ENCODE results near the gene STK4.
A peak's percentile ranks its signal among the peaks of the same experiment; 100 is the strongest.

The STK4 gene

GRCh38 chr20:44955270-44955669 is 11.0 kb upstream of the STK4 start:
- DNase-seq = no peak

DNA sequence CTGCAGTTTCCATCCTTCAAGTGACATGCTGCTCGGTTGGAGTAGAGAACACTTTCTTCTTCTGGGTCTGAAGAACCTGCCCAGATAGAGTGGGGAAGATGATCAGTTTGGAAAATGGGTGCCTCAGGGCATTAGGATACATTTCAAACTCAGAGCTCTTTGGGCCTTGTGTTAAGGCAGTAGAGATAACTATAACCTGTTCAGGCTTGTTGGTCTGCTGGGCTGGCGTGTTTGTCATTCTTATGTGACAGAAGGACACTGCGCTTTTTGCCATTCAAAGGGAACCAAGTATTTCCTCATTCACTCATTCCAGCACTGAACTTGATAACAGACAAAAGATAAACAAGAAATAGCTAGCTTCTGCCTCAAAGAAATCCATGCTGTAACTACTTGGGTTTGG is 9.9 kb upstream of the STK4 start:
- no peak for DNase-seq

DNA sequence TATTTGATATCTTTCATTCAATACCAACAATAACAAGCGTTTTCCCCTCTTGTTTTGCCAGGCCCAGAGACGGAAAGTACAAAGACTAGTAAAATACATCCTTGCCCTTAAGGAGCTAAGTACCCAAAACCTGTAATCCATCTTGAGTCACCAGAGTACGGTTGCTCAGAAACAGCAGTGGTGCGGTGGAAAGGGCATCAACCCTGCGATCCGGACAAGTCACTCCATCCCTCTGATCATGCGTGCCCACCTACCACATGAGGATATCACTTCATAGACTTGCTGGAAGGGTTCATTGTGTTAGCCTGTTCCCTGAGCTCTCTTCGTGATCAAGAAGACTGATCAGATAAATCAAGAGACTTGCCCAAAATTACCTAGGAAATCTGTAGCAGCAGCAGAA is 8.0 kb upstream of the STK4 start:
- DNase-seq = no peak

GRCh38 chr20:44959082-44959637 is 7.2 kb upstream of the STK4 start:
- no peak for DNase-seq

DNA sequence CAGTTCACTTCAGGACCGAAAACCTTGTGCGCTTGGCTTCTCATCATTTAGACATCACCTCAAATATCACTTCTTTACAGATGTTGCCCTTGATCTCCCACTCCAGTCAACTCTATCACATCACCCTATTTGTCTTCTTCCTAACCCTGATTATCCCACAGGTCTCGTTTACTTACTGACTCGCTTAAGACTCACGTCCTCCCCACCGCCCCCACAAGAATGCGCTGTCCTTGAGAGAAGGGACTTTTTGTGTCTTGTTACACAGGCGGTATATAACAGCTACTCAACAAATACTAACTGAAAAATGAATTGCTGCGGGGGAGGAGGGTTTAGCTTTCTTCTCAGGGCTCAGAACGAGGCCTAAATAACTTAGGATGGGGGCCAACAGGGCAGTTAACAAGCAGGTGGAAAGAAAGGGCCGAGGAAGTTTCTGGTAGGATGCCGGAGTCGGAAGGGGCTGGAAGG is 6.6 kb upstream of the STK4 start:
- DNase-seq = no peak

- DNase-seq = peak; percentile 53
Observed at GRCh38 chr20:44960103-44960852, 6.0 kb upstream of the STK4 start, which contains the start of gene TOMM34. Gene TOMM34 (minus strand): TSS chr20:44960397. CDS start chr20:44960333, 64 bp downstream.

DNA sequence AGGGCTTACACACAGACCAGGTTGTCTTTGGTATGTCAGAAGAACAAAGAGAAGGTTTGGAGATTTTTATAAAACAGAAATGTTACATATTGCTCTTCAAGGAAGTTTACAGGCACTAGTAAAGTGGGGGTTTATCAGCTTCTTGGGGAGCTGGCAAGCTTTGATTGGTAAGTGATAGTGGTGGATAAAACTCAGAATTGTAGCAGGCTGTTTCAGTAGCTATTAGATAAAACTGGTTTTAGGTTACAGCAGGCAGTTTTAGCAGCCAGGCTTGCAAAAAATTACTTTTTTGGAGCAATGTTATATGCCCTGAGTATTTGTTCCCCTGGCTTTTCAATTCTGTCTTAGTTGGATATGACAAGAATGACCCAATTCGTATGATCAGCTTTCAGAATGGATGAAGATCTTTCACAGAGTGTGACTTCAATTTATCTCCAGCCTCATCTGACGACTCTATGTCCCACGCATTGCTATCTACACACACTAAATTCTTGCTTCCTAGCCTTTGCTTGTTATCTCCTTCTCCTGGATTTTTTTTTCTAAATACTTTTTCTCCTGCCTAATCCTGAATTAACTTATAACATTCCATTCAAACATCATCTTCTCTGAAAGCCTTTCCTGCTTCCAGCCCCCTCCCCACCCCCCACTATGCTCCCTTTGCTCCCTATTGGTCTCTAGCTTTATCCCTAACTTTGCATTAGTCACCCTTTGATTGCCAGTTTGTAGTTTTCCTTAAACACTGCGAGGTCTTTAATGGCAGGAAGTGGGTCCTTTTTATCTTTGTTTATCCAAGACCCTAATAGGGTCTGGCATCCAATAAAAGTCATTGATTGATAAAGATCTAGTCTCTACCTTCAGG is 5.1 kb upstream of the STK4 start:
- DNase-seq = no peak

DNA sequence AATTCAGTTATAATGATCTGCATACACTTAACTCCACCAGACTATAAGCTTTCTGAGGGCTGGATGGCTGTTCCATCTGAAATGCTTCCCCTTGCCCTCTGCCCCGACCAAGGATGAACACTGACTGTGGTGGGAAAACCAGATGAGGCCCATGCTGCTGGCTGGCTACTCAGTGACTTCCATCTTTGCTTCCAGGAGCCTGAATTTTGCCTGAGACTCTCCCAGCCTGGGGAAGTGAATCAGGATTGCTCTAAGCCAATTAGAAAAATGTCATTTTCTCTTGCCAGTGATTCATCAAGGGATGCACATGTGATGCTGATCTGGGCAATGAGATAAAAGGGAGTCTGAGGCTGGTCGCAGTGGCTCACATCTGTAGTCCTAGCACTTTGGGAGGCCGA is 4.4 kb upstream of the STK4 start:
- DNase-seq = no peak

DNA sequence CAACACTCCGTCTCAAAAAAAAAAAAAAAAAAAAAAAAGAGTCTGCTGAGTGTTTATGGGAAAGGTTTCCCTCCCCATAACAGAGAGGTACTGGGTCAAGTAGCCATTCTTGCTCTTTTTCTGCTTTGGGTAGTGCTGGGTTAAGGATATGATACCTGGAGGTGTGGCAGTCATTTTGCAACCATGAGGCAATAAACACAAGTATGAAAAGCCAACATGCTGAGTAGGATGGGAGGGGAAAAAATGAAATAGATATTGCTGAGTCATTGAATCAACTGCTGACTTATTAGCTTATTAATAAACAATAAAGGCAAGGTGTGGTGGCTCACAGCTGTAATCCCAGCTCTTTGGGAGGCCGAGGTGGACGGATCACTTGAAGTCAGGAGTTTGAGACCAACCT is 3.8 kb upstream of the STK4 start:
- no peak for DNase-seq

DNA sequence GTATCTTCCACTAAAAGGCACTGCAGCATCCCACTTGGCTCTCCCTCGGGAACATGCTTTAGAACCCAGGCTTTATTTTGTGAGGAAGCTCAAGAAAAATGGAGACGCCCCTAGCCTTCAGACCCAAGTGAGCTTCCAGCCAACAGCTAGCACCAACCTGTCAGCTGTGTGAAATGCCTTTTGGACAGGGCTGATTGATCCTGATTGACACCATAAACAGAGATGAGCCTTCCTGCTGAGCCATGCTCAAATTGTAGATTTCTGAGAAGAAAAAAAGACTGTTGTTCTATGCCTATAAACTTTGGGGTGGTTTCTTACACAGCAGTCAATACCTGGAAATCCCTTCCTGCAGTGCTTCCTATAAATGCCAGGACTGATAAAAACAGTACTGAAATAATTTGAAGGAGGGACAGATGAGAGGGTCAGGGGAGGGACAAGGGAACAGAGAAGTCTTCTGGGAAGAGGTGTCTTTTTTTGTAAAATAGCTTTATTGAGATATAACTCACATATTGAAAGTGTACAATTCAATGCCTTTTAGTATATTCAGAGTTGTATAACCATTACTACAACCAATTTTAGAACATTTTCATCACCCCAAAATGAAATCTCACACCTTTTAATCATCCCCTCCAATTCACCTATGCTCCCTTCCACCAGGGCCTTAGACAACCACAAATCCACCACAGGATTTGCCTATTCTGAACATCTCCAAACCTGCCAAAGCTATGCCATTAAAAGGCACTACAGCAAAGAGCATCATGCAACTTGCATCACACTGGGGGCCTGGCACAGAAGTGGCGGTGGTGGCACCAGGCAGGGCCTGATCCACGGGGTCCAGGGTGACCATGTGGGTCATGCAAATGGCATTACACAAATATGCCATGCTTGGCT is 2.7 kb upstream of the STK4 start:
- DNase-seq = no peak

DNA sequence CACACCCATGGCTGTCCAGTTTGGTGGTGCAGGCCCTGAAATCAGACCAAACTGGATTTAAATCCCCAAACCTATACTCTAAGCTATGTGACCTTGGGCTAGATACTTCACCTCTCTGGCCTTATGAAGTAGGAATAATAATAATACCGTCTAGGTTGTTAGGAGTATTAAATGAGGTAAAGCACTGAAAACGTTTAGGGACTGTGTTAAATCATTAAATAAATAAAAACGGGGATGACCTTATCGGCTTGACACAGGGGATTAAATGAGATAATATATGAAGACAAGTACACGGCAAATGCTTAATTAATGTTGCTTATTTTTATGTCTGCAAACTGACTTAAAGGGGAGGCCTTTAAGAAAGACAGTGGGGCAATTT is 672 bp upstream of the STK4 start:
- no peak for DNase-seq

- DNase-seq = no peak
Observed at GRCh38 chr20:44967207-44967807, 995 bp downstream of the STK4 start.

- no peak for DNase-seq
Observed at GRCh38 chr20:44969300-44969894, 3.1 kb downstream of the STK4 start.

DNA sequence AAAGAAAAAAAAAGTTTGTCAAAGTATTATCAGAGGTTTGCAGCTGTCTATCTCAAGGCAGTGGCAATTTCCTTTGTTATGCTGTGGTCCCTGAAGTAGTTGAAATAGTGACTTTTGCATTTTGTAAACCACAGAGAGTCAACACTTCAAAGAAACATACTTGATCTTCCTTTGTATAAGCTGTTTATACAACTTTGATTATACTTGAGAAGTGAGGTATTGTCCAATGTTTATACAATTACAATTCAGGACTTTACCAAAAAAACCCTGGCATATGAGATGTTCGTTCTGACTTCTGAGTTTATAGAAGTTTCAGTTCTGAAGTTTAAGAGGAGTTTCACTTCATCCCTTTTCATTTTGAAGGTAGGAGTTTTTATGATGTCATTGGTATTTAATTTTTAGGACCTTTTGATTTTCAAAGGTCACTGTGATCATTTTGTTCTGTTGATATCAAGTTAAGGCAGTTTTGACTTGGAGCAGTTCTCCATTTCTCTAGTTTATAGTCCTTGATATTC is 4.0 kb downstream of the STK4 start:
- no peak for DNase-seq

GRCh38 chr20:44973053-44973452 is 6.7 kb downstream of the STK4 start:
- DNase-seq = no peak

- DNase-seq = no peak
Observed at GRCh38 chr20:44976698-44977097, 10.4 kb downstream of the STK4 start.

DNA sequence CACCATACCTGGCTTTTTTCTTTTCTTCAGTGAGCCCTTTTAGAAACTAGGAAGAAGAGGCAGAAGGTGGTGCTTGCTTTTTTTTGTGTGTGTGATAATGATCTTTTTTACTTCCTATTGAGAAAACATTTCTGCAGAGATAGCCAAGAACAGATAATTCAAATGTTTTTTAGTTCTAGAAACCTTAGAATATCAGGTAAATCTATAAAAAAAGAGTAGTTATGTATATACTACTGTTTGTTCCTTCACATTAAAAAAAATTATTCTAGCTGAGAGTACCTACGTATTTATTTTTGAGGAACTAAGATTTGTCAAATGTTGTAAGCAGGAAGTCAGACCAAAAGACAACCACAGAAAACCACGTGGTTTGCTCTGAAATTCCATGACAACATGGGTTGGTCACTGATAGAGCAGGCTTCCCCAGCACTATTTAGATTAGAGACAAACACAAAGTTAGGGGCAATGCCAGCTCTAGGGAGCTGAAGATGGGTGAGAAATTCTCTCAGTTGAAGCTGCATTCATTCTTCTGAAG is 12.8 kb downstream of the STK4 start:
- DNase-seq = no peak

DNA sequence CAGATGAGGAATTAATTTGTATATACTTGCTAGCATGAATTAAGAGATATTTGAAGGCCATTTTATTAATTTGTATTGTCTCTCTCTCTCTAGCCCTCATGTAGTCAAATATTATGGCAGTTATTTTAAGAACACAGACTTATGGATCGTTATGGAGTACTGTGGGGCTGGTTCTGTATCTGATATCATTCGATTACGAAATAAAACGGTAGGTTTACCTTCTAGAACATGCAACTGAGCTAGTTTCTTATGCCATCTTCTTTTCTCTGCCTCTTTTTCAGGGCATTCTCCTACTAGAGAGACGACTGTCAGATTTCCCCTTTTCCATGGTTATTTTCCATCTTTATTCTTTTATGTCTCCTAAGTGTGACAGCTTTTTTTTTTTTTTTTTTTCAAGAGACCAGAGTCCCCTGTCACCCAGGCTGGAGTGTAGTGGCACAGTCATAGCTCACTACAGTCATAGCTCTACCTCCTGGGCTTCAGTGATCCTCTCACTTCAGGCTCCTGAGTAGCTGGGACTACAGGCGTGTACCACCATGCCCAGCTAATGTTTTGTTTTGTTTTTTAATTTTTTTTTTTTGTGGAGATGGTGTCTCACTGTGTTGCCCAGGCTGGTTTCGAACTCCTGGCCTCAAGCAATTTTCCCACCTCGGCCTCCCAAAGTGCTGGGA is 15.6 kb downstream of the STK4 start:
- no peak for DNase-seq

- DNase-seq = no peak
Observed at GRCh38 chr20:44983093-44983674, 16.9 kb downstream of the STK4 start.

DNA sequence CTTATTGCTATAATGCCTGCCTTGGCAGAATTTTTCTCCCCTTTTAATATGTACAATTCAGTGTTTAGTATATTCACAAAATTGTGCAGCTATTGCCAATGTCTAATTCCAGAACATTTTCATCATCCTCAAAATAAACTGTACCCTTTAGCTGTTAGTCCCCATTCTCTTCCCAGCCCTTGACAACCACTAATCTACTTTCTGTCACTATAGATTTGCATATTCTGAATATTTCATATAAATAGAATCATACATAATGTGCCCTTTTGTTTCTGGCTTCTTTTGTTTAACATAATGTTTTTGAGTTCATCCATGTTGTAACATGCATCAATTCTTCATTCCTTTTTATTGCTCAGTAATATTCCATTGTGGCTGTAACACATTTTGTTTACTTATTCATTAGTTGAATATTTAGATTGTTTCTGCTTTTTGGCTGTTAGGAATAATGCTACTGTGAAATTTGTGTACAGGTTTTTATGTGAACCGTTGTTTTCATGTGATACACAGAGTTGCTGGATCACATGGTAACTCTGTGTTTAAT is 22.4 kb downstream of the STK4 start:
- no peak for DNase-seq
